Stimulated activated CD4-positive, alpha-beta T cell treated with anti-CD3 and anti-CD28 coated beads, Interleukin-15, amount 100 ng/mL, for 48 hours (primary cell): Measurements from ENCODE around the gene FOXA2.
"Not testable (repeated sequence)": the region's sequence is repeated elsewhere in the genome, so short reads cannot be mapped to it uniquely, and the experiment has no call there.

ENCODE experiments used
- DNase-seq, 2 donors: peaks; one replicate each; pipeline ENCODE4 v3.0.0-alpha.2; 2020; ENCODE audit warnings: low read depth in 2 of 2

The FOXA2 gene

DNA sequence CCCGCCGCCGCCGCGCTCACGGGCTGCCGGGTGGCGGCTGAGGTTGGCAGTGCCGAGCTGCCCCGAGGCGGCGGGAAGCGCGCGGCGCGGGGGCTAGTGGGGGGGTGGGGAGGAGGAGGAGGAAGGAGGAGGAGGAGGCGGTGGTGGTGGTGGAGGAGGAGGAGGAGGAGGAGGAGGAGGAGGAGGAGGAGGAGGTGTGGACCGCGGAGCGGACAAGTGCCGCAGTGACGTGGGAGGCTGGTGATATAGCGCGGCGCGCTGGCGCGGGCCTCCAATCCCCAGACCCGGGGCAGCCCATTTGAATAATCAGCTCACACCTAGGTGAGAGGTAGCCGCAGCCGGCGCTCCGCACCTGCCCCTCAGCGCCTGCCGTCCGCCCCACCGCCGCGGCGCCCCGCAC lies at the start of gene FOXA2:
TSS of gene FOXA2 (minus strand) at position 51 of the 400 bp plus-strand sequence. CDS start 294 bp downstream, outside the sequence.
- no peak for DNase-seq

DNA sequence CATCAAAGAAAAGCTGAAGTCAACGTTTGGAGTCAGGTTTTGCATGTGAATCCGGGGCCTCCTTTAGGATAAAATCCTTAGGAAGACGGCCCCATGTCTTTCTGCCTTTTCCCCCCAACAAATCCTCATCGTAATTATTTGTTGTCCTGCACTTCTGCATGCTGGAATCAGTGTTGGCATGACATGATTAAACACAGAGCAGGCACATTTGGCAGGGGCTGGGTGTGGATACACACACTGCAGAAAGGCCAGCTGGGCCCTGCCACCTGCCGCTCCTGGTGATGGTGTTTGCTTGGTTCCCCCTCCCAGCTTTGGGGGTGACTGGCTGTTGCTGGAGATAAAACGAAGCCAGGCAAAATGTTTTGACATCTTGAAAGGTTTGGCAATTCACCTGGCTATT lies 46.3 kb upstream of the FOXA2 start:
- no peak for DNase-seq

DNA sequence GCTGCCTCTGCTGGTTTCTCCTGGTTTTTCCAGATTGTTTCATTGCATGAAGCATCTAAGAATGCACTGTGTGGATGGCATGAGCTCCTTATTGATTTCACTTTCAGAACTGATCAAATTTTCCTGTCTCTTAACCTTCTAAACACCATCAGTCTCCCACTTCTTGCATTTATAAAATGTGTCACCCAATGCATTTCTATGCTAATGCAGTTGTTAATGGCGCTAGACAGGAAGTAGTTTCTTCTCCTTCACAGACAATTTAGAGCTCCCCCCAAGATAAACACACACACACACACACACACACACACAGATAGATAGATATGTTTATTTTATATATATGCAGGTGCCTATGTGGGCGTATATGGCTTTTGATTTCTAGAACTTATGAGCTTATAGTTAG lies 45.6 kb upstream of the FOXA2 start:
- DNase-seq, result no peak

DNA sequence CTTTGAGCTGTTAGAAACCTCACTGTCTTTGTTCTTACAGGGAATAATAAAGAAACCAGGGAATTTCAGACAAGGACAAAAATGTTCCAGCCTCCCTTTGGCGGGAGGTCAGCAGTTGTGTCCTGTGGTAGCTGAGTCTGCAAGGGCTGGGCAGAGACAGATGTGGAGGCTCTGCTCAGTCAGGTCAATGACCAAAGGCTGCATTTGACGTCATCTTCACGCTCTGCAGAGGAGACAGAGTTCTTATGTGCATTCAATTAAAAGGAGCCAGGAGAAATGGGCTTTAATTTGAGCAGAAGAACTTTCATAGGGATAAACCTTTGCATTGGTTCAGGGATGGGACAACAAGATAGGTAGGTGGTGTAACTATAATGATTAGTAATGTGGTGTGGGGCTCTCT lies 45.1 kb upstream of the FOXA2 start:
- no peak for DNase-seq

DNA sequence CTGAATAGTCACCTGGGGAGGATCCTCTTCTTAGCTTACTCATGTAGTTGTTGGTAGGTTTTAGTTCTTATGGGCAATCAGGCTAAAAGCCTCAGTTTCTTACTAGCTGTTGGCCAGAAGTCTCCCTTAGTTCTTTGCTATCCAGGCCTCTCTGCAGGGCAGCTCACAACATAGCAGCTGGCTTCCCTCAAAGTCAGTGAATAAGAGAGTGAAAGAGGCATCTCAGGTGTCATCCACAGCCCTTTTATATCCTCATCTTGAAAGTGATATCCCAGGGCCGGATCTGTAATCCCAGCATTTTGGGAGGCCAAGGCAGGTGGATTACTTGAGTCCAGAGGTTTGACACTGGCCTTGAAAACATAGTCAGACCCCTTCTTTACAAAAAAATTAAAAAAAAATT lies 42.1 kb upstream of the FOXA2 start:
- no peak for DNase-seq

DNA sequence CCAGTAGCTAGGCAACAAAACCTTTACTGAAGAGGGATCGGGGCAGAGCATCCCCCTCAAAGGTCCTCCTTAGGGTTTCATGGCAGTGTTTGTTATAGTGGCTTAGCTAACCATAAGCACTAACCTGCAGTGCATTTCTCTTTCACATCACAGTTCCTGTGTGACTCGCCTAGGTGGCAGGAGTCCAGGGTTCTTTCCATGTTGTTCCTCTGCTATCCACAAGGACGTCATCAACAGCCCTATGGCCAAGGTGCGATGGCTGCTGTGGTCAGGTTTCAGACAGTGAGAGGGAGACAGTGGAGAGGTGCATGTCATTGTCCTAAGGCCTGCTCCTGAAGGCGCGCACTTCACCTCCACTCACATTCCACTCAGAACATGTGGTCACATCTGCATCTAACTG lies 38.8 kb upstream of the FOXA2 start:
- DNase-seq, result no peak

DNA sequence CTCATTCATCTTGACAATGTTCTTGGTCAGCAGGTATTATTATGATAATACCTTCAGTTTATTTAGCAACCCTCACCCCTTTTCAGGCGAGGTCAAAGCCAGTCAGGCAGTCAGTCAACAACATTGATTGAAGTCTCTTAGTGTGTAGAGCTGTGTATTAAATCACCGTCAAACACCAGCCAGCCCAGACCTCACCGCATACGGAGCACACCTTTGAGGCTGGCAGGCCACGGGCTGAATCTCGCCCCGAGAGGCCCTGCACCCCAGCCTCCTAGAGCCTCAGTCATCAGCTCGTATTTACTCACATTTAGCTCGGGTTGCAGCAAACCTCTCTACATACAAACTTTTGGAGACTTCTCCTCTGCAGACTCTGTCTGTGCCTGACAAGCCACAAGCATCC lies 36.0 kb upstream of the FOXA2 start:
- DNase-seq, result no peak

DNA sequence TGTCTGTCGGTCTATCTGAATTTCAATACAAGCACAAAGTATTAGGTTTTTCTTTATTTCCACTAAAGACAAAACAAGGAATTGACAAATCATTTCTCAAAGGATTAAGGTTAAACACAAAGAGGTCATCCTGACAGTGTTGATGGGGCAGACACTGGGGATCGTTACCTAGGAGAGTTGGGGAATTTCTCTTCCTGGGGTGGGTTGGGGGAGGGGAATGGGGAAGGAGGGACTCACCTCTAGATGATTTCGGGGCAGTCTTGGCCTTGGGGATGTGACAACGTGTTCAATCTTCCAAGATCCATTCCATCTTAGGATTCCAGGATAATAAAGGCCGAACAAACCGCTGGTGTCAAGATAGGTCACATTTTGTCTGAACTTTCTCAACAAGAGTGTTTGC lies 35.4 kb upstream of the FOXA2 start:
- no peak for DNase-seq

DNA sequence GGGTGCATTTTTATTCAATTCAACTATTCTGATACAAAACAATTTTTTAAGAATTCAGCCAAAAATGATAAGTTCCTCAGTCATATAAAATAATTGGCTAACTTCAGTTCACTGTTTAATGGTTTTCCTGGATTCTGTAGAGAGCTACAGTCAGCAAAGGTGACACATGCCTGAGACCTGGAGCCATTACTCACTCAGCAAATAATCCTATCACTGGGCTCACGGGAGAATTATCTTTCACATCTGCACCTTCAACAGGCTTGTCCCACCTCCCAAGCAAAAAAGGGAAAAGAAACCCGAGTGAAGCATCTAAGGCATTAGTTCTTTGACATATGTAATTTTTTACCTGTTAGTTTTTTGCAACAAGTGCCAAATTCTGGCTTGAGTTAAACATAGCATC lies 34.9 kb upstream of the FOXA2 start:
- no peak for DNase-seq

DNA sequence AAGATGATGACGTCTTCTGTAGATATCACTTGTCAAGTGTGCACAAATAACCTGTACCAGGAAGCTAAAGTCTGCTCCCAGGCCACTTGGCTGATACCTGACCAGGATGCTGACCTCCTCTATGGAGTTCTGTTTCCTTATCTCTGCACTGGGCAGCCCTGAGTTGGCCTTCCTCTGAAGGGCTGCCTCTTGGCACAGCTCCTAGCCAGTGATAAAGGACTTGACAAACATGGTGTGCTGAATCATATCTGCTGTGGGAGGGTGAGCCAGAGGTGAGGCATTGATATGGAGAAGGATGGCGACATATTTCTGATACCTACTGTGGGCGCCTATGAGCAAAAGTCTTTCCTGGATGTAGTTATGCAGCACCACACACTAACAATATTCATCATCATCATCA lies 32.8 kb upstream of the FOXA2 start:
- DNase-seq, result no peak

DNA sequence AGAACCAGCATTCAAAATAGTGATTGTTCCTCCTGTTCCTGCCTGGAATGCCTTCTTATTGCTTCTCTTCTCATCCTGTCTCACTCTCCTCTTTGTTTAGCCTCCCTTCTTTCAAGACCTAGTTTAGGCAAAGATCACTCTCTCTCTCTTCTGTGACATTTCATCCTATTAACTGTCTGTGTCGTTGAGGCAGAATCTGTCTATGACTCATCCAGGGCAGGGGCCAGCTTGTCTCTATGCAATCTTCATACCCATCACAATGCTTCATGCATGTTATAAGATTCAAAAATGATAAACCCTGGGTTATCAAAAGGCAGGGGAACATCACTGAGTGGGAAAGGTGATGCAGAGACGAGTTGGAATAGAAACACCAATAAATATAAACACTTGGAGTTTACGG lies 32.2 kb upstream of the FOXA2 start:
- DNase-seq, result no peak

DNA sequence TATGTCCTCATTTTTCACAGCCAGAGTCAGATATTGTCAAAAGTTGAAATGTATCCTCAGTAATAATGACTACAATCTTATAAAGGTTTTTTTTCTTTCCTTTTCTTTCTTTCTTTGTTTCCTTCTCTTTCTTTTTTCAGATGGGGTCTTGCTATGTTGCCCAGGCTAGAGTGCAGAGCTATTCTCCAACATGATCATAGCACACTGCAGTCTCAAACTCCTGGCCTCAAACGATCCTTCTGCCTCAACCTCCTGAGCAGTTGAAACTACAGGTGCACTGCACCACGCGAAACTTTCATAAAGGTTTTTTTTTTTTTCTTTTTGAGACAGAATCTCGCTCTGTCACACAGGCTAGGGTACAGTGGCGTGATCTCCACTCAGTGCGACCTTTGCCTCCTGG lies 31.1 kb upstream of the FOXA2 start:
- DNase-seq, result no peak

DNA sequence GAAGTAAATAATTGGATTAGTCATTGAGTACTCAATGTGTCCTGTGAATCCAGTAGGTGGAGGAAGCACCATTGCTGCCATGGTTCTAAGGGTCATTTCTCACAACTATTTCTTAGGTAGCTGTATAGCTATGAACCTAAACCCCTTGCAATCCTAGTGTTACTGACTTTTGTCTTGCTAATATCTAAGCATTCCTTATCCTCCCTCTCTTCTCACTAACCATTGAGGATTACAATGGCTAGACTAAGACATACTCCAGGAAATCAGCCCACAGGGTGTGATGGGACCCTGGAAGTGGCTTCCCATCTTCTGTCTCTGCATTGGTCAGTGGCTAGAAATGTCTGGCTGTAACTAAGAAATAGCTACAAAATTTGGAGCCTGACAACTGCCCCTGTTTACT lies 27.3 kb upstream of the FOXA2 start:
- no peak for DNase-seq

DNA sequence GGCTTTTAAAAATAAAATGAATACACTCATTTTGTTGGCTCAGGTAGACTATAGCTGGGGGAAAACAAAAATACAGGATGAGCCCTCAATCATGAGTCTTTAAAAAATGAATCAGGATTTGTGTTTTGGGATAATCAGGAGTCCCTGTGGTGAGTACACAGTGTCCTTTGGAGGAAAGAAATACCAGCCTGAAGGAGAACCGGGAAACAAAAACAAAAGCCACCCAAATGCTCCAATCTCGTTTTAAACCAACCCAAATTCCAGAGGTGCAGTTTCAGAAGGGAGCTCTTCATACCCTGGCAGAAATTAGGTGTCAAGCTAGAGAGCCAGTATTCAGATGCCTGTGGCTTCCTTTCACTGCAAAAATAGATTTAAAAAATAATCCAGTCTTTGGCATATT lies 23.3 kb upstream of the FOXA2 start:
- DNase-seq, result no peak

DNA sequence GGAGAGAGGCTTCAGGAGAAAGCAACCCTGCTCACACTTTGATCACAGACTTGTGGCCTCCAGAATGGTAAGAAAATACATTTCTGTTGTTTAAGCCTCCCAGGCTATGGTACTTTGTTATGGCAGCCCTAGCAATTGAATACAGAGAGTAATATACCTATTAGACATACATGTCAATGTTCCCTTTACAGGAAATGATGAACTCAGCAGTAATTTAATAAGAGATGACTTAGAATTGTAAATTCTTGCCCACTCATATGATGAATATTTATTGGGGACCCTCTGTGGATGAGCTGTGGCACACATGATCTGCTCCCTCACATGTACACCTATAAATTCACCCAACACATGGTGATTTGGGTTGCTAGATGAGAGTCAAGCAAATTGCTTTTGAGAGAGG lies 20.4 kb upstream of the FOXA2 start:
- DNase-seq, result no peak

DNA sequence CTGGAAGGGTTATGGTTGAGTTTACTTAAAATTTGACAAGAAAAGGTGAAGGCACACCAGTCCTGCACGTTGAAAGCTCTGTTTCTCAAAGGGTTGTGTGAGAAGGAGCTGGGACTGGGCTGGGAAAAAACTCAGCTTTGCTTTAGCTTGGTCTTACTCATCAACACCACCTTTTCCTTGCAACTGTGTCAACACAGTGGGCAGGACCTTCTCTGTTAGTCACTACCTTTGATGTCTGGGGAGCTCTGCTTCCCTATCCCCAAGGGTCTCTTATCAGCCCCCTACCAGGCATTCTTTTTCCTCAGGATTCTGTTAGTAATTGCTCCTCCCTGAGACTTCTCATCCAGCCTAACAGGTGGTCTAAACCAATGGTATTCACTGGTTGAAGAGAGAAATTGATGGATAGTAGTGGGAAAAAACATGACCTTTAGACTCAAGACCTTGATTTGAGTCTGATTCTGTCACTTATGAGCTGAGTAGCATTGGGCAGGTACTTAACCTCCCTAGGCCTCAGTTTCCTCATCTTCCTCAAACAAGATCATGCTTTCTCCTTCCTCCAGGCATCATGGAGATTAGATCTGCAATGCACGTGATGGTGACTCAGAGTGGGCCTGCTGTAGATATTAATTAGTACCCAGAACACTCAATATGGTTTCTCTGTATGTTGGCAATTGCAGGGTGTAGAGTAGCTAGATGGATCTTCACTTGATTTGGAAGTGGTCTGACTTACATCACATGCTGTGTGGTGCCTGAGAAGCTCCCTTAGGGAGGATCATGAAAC lies 17.2 kb upstream of the FOXA2 start:
- no peak for DNase-seq

DNA sequence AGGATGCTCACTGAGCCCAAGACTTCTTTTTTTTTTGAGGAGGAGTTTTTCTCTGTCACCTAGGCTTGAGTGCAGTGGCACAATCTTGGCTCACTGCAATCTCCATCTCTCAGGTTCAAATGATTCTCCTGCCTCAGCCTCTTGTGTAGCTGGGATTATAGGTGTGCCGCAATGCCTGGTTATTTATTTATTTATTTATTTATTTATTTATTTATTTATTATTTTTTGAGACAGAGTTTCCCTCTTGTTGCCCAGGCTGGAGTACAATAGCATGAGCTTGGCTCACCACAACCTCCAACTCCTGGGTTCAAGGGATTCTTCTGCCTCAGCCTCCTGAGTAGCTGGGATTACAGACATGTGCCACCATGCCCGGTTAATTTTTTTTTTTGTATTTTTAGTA lies 14.9 kb upstream of the FOXA2 start:
- not testable (repeated sequence) for DNase-seq

DNA sequence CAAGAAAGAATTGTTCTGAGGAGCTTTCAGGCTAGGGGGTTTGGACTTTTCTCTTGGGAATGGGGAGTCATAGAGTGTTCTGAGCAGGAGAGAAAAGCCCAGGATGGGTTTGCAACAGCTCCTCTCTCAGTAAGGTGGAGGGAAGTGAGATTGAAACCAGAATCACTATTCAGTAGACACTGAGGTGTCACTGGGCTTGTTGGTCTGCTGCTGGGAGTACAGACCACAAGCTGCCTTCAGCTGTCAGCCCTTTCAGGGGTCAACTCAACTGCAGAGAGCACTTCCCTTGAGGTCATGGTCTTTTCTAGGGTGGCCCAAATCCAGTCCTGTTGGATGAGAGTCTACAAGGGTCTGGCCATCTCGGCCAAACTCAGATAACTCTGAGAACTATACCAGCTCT lies 12.9 kb upstream of the FOXA2 start:
- no peak for DNase-seq

DNA sequence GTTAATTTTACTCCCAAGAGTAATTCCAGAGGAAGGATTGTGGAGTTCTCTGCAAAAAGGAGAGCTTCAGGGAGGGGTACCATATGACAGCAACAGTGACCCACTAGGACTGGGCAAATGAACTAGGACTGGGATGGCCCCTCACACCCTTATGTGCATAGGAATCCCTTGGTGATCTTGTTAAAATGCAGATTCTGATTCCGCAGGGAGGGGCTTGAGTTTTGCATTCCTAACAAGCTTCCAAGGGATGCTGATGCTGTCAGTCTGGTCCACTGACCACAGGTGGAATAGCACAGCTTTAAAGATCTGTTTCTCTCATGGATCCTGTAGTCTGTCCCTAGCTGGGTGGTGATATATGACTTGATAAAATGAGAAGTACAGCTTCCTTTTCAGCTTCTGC lies 6.3 kb upstream of the FOXA2 start:
- DNase-seq, result no peak

DNA sequence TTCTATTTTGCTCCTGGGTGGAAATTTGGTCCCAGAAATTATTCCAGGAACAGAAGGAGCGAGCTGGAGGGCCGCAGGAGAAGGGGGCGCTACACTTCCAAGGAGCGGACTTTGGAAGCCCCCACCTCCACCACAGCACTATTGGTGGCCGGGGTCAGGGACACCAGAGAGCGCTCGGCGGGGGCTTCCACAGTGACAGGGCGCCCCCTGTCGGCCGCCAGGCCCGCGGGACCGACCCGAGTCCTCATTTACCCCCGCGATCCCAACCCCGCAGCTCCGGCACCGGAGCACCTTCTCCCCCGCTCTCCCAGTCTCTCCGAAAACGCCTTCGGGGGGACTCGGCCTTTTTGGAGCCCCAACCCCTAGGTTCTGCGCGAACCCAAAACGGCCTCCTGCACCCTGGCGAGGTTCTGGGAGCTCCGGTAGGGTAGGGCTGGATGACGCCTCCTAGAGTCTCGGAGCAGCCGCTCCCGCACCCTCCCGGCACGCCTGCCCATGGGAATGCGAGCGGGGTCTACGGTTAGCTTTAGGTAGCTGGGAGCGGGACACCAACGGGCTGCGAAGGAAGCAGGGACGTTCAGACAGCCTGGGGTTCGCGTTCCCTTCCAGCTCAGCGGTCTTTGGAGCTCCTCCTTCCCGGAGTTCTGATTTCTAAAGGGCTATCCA lies 2.4 kb upstream of the FOXA2 start:
- no peak for DNase-seq

DNA sequence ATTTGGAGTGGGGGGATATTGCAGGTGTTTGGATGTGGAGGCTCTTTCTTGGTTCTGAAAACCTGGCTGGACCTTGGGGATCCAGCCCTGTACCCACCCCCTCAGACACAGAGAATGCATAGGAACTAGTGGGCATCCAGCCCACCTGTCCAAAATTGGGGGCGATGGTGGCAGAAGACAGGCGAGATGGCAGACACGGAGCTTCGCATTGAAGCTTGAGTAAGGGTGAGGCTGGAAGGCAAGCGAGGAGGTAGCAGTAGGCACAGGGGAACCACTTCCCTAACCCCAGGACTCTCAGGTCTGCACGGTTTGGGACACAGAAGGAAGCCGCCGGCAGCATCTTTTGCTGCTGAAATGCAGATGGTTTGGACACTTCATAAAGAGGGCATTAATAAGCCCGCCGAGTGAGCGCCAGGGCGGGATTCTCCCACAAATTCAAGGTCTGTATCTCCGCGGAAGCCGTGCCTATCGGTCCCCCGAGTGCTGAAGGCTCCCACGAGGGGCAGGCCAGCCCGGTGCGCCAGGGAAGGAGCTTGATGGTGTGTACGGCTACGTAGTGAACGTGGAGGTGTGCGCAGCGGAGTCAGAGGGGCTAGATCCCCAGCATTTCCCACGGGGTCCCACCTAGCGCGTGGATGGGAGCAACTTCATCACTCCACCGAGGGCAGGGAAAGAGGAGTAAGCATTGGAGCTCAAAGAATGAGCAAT lies 1.6 kb upstream of the FOXA2 start:
- DNase-seq, result no peak

DNA sequence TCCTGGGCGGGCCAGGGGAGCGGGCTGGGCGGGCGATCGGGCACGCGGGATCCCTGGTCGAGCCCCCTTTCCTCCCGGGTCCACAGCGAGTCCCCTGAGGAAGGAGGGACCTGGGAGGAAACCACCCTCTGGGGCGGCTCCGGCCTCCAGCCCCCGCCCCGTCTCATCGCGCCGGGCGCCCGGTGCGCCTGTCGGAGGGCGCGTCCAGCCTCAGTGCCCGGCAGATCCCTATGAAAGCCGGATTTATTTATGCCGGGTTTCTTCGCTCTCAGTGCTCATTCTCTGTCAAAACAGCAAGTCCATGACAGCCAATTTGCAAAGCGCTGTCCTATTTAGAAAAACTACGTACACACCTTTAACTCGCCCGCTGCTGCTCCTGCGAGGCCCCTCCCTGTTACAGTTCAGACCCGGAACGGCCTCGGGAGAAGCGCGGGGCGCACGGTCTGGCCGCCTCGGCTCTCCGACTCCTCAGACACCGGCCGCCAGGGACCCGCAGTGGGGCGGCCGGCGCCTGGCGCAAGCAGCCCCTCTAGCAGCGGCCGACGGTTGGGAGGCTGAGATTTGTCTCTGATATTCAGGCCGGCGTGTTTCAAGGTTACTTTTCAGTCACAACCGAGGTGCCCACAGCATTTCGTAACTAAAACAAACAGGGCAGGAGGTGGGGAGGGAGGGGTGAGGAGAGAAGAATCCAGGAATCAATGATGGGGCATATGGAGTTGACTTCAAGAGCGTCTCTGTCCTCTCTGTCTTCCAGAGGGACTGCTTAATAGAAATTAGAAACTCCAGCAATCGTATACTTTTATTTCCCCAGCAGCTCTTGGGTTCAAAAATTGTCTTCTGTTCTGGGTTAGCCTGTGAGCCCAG lies 782 bp upstream of the FOXA2 start:
- no peak for DNase-seq
